LoVo (cell line): Measurements from ENCODE around the gene RAPGEF1.
A peak's percentile ranks its signal among the peaks of the same experiment; 100 is the strongest.

Source experiments
- DNase-seq: peaks from one replicate; pipeline ENCODE4 v3.0.0-alpha.2; 2016; ENCODE audit warnings: low spot score

Gene RAPGEF1

GRCh38 chr9:131625508-131625787 is 114.4 kb downstream of the RAPGEF1 start:
- DNase-seq, result no peak

DNA sequence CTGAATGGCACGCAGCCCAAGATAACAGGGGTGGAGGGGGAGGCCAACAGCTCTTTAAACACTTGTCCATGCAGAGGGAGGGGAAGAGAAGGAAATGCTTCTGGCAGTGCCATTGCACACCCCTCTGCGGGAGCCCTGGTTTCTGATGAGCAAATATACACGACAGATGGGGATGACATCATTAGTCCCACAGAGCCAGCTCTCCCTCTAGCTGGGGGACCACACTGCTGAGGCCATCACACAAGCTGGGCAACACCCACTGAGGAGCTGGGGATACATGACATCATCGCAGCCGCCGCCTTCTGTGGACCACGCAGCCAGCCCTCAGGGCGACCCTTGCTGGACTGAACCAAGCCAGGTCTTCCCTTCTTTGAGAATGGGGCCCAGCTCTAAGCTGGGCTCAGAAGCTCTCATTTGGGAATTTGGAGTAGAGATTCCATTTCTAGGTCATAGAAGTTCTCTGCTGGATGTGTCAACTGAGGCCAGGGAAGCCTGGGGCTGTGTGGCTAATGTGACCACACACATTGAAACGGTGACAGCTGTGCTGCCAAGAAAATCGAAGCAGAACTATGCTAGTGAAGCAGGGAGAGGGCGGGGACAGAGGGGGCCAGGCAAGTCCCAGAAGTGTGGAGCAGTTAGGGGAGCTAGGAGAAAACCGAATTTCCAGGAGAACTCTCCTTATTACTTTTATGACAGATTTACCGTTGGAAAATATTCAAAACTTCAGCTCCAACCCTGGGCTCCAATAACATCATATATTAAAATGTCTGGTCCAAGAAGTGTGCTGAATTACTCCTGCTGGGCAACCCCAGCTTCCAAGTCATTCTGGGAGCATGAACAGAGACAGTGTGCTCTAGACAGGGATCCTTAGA is 115.0 kb downstream of the RAPGEF1 start:
- DNase-seq, result no peak

GRCh38 chr9:131623655-131624330 is 116.1 kb downstream of the RAPGEF1 start:
- DNase-seq, result no peak

DNA sequence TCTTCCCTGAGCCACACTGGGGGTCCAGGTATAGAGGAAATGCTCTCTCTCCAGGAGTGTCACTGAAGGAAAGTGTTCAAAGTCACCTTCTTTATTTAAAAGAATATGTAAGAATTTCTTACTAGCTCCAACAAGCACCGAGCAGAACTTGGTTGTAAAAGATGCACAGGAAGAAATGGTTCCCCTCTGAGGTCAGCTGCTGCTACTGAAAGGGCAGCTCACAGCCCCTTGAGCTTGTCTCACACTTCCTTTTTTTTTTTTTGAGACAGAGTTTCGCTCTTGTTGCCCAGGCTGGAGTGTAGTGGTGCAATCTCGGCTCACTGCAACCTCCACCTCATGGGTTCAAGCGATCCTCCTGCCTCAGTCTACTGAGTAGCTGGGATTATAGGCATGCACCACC is 117.4 kb downstream of the RAPGEF1 start:
- no peak for DNase-seq

DNA sequence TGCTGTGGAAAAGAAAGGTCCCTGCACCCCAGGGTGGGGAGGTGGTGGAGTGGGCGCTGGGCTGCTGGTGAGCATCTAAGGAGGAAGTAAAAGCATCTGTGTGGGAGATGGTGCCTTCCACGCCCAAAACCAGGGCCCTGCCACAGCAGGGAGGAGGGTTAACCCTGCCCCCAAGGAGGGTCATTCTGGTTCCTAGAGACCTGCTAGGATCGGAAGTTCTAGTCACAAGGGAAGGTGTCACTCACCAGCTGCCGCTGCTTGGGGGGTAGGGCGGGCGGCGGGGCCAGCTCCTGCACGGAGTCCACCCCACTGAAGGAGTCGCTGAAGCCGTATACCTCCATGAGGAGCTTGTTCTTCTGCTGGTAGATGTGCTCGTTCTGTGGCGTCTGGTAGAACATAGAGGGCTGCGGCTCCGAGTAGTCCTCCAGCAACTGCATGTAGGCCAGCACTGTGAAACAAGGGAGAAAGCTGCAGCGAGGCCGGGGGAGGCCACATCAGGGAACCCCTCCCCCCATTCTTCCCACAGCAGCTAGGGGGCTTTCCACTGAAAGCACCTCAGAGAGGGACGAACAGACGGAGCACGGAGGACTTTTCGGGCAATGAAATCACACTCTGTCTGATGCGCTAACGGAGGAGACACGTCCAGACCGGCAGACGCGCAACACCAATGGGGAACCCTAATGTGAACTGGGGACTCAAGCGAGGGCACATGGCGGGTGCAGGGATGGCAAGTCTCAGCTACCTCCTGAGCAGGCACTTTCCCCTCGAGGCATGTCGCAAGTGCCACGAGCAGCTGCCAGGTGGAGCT is 118.1 kb downstream of the RAPGEF1 start:
- no peak for DNase-seq

- DNase-seq, result no peak
Measured at GRCh38 chr9:131620764-131621520, 118.9 kb downstream of the RAPGEF1 start.

- no peak for DNase-seq
Measured at GRCh38 chr9:131619680-131620079, 120.2 kb downstream of the RAPGEF1 start.

- no peak for DNase-seq
Measured at GRCh38 chr9:131618785-131619184, 121.1 kb downstream of the RAPGEF1 start.

DNA sequence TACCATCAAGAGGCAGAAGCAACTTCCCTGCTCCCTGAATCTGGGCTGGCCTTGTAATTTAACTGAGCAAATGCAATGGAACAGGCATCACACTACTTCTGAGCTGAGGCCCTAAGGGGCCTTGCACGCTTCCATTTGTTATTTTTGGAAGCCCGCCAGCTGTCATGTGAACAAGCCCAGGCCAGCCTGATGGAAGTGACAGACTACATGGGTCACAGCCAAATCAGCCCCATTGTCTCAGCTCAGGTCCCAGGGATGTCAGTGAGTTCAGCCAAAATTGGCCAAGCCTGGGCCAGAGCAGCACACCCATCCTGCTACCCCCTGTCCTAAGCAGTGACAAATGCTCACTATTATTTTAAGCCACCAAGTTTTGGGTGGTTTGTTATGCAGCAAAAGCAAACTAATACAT is 121.8 kb downstream of the RAPGEF1 start:
- no peak for DNase-seq

GRCh38 chr9:131617611-131618010 is 122.3 kb downstream of the RAPGEF1 start:
- DNase-seq, result no peak

DNA sequence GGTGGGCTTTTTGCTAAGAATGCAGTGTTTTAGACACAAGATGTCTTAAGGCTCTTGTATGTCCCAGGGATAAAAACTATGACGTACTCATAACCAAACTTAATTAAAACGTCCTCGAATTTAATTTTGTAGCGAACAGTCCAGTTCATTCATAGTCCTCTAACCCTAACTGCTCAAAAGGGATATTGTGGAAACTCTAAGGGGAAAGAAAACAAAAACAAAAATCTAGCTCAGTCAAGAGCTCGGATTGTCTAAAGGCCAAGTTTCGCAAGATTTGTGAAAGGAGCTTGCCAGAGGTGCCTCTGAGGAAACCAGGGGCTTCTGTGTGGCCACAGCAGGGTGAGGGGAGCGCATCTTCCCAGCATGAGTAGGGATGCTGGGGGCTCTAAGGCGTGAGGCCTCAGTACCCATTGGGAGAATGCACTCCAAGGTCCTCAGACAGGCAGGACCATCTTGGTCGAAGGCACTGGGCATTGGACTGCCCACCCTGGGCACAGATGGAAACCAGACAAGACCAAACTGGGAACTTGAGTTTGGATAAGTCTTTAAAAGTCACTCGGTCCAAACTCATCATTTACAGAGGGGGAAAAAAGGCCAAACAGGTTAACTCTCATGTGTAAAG is 122.8 kb downstream of the RAPGEF1 start:
- DNase-seq, result no peak

GRCh38 chr9:131614340-131614915 is 125.4 kb downstream of the RAPGEF1 start:
- DNase-seq, result no peak

- DNase-seq, result no peak
Measured at GRCh38 chr9:131613921-131614320, 126.0 kb downstream of the RAPGEF1 start.

GRCh38 chr9:131612851-131613250 is 127.0 kb downstream of the RAPGEF1 start:
- no peak for DNase-seq

DNA sequence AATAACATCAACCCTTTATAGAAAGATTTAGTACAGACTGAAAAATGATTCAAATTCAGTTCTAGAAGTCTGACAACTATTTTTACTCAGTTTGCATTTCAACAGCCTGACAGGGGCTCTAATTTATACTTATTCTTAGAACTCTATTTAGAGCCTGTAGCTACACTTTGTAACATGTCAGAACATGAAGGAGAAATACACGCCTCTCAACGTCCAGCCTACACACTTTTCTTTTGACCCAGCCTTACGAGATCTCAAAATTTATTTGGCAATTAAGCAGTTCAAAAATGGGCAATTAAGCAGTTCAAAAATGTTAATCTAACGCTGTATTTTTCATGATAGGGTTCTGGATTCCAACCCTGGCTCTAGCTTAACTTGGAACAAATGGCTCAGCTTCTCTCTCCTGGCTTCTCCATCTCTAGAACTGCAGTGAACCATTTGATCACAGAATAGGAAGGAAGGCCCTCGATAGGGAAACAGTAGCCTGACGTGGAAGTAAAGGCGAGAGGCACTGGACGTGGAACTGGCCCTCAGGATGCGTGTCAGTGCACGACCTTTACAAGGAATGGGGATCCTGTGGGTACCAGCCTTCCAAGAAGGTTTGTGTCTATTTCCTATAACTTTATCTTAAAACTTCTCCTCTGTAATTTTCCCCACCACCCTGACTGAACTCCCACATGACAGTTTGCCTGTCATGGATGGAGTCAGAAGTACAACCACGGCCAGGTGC is 128.1 kb downstream of the RAPGEF1 start:
- DNase-seq, result no peak

- DNase-seq, result no peak
Measured at GRCh38 chr9:131610231-131610761, 129.6 kb downstream of the RAPGEF1 start.

DNA sequence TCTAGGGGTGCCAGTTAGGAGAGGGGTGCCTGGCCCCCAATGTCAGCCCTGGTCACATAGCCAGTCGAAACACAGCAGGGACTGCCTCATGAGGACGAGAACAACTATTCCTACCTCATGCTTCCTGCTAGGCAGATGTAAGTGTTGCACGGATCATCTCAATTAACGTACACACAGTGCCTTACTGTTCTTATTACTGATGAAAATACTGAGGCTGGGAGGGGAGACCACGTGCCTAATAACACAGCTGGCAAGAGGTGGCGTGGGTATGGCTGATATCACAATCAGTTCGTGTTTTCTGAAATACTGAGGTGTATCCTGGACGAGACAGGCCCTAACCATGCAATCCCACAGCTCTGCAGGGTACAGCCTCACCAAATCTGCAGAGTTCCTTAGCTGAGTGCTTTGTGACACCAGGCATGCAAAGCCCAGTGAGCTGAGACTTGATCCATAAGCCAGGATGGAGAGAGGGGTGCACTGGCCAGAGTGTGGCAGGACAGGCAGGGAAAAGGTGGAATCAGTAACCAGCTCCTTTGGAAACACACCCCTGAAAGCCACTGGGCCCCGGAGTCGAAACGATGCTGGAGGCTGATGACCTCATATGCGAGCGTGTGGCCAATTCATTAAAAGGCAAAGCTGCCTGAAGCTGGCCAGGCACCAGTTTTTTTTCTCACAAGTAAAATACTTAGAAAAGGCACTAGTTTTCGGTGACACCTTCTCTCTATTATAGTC is 130.6 kb downstream of the RAPGEF1 start:
- DNase-seq, result no peak

GRCh38 chr9:131608493-131609037 is 131.3 kb downstream of the RAPGEF1 start:
- DNase-seq, result peak; percentile 27

DNA sequence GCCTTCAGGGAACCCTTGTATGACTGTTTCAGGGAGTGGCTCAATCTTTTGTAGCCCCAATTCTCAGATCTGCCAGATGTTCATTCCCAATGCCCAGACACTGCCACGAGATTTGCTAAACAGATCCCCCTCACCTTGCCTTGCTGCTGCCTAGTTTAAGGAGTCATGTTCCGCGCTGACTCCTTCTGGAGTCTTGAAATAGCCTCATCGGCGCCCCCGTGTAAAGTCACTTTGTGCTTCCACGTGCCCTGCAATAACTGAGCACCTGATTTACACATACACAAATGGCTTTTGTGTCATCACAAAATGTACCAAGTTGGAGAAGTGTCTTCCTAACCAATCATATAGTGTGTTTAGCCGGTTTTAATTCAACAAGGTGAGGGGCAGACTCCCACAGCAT is 132.3 kb downstream of the RAPGEF1 start:
- no peak for DNase-seq
